K562 (cell line): ENCODE data around the gene HRC. TPM values are rescaled to one million over a fixed set of nuclear protein-coding genes. Genes with fewer than 3 reads are reported as not detected.

Source experiments
- CHD7 ChIP-seq: fragments of 200-600 bp; sonication (generic); IDR thresholded peaks from one replicate; pipeline ENCODE4 v1.6.1; 2012; ENCODE audit warnings: mild to moderate bottlenecking, low read depth, low read length, inconsistent platforms
- ESRRB ChIP-seq: fragments of 250-450 bp; sonication (Bioruptor Pico); IDR thresholded peaks from 2 replicates; pipeline ENCODE4 v1.5.0; 2020; ENCODE audit warnings: mild to moderate bottlenecking, moderate library complexity, borderline replicate concordance
- GATAD2A ChIP-seq: fragments of 450-650 bp; IDR thresholded peaks from 2 replicates; pipeline ENCODE4 v1.6.1; 2017
- GTF2B ChIP-seq: IDR thresholded peaks from 2 replicates; pipeline ENCODE4 v1.6.1; 2011; ENCODE audit not compliant: insufficient read length; ENCODE audit errors: extremely low read depth
- KDM1A ChIP-seq, 2 experiments: fragments of 450-650 bp; IDR thresholded peaks; 2 replicates each; pipeline ENCODE4 v1.6.1; 2016; ENCODE audit warnings: mild to moderate bottlenecking in 2 of 2
- PYGO2 ChIP-seq: fragments of 450-650 bp; IDR thresholded peaks from 2 replicates; pipeline ENCODE4 v1.6.1; 2016; ENCODE audit warnings: mild to moderate bottlenecking, missing genetic modification characterization, moderate library complexity, missing compliant biosample characterization
- RBBP5 ChIP-seq: fragments of 200-600 bp; sonication (generic); IDR thresholded peaks from 2 replicates; pipeline ENCODE4 v1.6.1; 2012; ENCODE audit warnings: borderline replicate concordance, mild to moderate bottlenecking, low read length, control low read depth, inconsistent platforms; ENCODE audit not compliant: insufficient read depth, poor library complexity, severe bottlenecking
- RERE ChIP-seq: sonication (generic); formaldehyde crosslinking; IDR thresholded peaks from 2 replicates; pipeline ENCODE4 v1.8.0; 2023; ENCODE audit warnings: missing genetic modification reagents, mild to moderate bottlenecking, borderline replicate concordance
- polyA plus RNA-seq, 8 experiments: library from polyadenylated mRNA; depleted of rRNA in 4 of 8; stranded (reverse) in 5 of 8; unstranded in 3 of 8; fragments of >200 nt; fragmentation: Nextera tagmentation in 2 of 8; fragmentation: Illumina TruSeq in 1 of 8; extraction: Ambion mirVana in 2 of 8; extraction: Trizol in 1 of 8; gene quantifications; 2 replicates each; pipeline versions ENCODE4 v1.2.1 to v1.2.3, GENCODE V29; 2011 to 2014; ENCODE audit warnings: inconsistent platforms in 1 of 8, missing spikeins in 1 of 8
- total RNA-seq, 7 experiments: library from RNA; depleted of rRNA in 6 of 7; stranded (reverse); fragments of >200 nt in 6 of 7; fragmentation: Illumina TruSeq in 2 of 7; extraction: Trizol in 2 of 7; gene quantifications; 2 replicates each; pipeline versions ENCODE4 v1.2.1 to v1.2.3, GENCODE V29; 2011 to 2021; ENCODE audit warnings: low replicate concordance in 1 of 7

Gene HRC
- total and polyA plus RNA-seq, 9 of the 15 experiments (the other 6 are each of a cell fraction or from before 2014, with no cell fraction given), result 0.66 to 18.7 (median 13.1) TPM

- TF ChIP-seq RERE (CRISPR knock-in tag) (peak; percentile 87), ESRRB (CRISPR knock-in tag) (no peak), RBBP5 (peak; percentile 44), CHD7 (no peak), GTF2B (no peak), KDM1A (IDR thresholded peaks at IDR 0.05) (no peak), GATAD2A (peak; percentile 85; the same call in 1 of the 2 replicates), PYGO2 (tag) (no peak)
Observed at GRCh38 chr19:49118565-49119410, 36.4 kb downstream of the HRC start, which contains the start of gene C19orf73 (continued).
